A673 (cell line): ENCODE data around the gene RNF223. TPM values are rescaled to one million over a fixed set of nuclear protein-coding genes. Genes with fewer than 3 reads are reported as not detected.

Source experiments
- BruUV-seq: library from RNA; stranded (reverse); fragments of 400-500 nt; replicated peaks from 2 replicates; lab custom pipeline; 2021; lab: Mats Ljungman, UMichigan
- CTCF ChIA-PET: fragments of 300-600 bp; sonication (Branson Sonifier 250); formaldehyde crosslinking; loops from one replicate; lab custom pipeline; 2022; ENCODE audit warnings: antibody characterized with exemption; lab: Charles Lee
- POLR2A ChIA-PET: fragments of 300-600 bp; sonication (Branson Sonifier 250); formaldehyde crosslinking; loops from one replicate; lab custom pipeline; 2022; ENCODE audit warnings: antibody characterized with exemption; ENCODE audit not compliant: low non-redundant PET; lab: Charles Lee
- DNase-seq: peaks from one replicate; pipeline ENCODE4 v3.0.0-alpha.2; 2015; ENCODE audit warnings: low spot score
- H3K27ac ChIP-seq: fragments of 200-600 bp; sonication (generic); 2 replicates; pipeline ENCODE4 v1.5.1; 2016; ENCODE audit warnings: mixed run types, low read depth, mild to moderate bottlenecking, mixed read lengths, antibody characterized with exemption, low read length; ENCODE audit not compliant: poor library complexity, severe bottlenecking
- H3K27me3 ChIP-seq: fragments of 200-600 bp; sonication (generic); replicated peaks from 2 replicates; pipeline ENCODE4 v1.6.1; 2017; ENCODE audit warnings: mixed run types, low read depth, mild to moderate bottlenecking, mixed read lengths, antibody characterized with exemption, low read length; ENCODE audit not compliant: insufficient read depth, poor library complexity
- H3K36me3 ChIP-seq: fragments of 200-600 bp; sonication (generic); 2 replicates; pipeline ENCODE4 v1.6.1; 2016; ENCODE audit warnings: mixed run types, mild to moderate bottlenecking, mixed read lengths, antibody characterized with exemption, low read length; ENCODE audit not compliant: insufficient read depth, poor library complexity, severe bottlenecking
- H3K4me1 ChIP-seq: fragments of 200-600 bp; sonication (generic); 2 replicates; pipeline ENCODE4 v1.6.1; 2017; ENCODE audit warnings: mixed run types, mild to moderate bottlenecking, mixed read lengths, antibody characterized with exemption, low read length; ENCODE audit not compliant: insufficient read depth, poor library complexity, severe bottlenecking
- H3K4me3 ChIP-seq: fragments of 200-600 bp; sonication (generic); 2 replicates; pipeline ENCODE4 v1.5.1; 2016; ENCODE audit warnings: low read depth, mixed run types, mild to moderate bottlenecking, mixed read lengths, low read length; ENCODE audit not compliant: poor library complexity, severe bottlenecking
- H3K9me3 ChIP-seq: fragments of 200-600 bp; sonication (generic); 2 replicates; pipeline ENCODE4 v1.6.1; 2016; ENCODE audit warnings: mixed run types, low read depth, mild to moderate bottlenecking, mixed read lengths, antibody characterized with exemption, low read length; ENCODE audit not compliant: poor library complexity, severe bottlenecking
- CTCF ChIP-seq: fragments of 300-800, 200-600 bp; sonication (generic); conservative IDR thresholded peaks from 2 replicates; pipeline ENCODE4 v1.5.1; 2017; ENCODE audit warnings: low read depth, mild to moderate bottlenecking, antibody characterized with exemption, low read length, moderate library complexity, mixed read lengths
- EZH2 ChIP-seq: fragments of 200-600 bp; sonication (generic); IDR thresholded peaks from 2 replicates; pipeline ENCODE4 v1.6.1; 2017; ENCODE audit warnings: borderline replicate concordance, low read depth, mild to moderate bottlenecking, mixed read lengths, antibody characterized with exemption, low read length; ENCODE audit not compliant: poor library complexity, severe bottlenecking
- intact Hi-C: fragments of 100-400 bp; cut with micrococcal nuclease; formaldehyde crosslinking; loops from one replicate; pipeline ENCODE4 v1.10.0; 2022; ENCODE audit not compliant: unreplicated experiment
- total RNA-seq: library from RNA; stranded (reverse); gene quantifications from 2 replicates; pipeline ENCODE4 v1.2.3, GENCODE V29; 2021

RNF223 gene
- total RNA-seq, 1 experiment from 2014 or later, result not detected

- no peaks in the 10 kb centered on the region for H3K9me3 ChIP-seq
- peaks cover 10% of the 10 kb centered on the region for H3K36me3 ChIP-seq
- no peak overlapping the region for H3K4me3 ChIP-seq
- intact Hi-C loops, result loop anchor here (10.0 kb wide), 2 partner anchors 78 to 262 kb away; partner anchors contain the start of gene AURKAIP1
- no peaks in the 10 kb centered on the region for H3K27me3 ChIP-seq
- no peaks in the 10 kb centered on the region for H3K4me1 ChIP-seq
- ChIA-PET POLR2A (no interaction called here), CTCF (no interaction called here)
- no TSS peak for BruUV-seq
- DNase-seq, result no peak
- no peak overlapping the region for H3K27ac ChIP-seq
- TF ChIP-seq CTCF (no peak), EZH2 (no peak)
Observed at GRCh38 chr1:1112237-1112985, 38.3 kb upstream of the RNF223 start.

GRCh38 chr1:1111516-1112236 is 37.6 kb upstream of the RNF223 start:
- Histone ChIP-seq H3K9me3 (no peaks in the 10 kb centered on the region), H3K27me3 (no peaks in the 10 kb centered on the region), H3K27ac (no peak overlapping the region), H3K4me3 (no peak overlapping the region), H3K4me1 (no peaks in the 10 kb centered on the region), H3K36me3 (peaks cover 10% of the 10 kb centered on the region)
- CTCF ChIA-PET, result no interaction called here
- TF ChIP-seq CTCF (no peak), EZH2 (no peak)
- intact Hi-C loops, result loop anchor here (10.0 kb wide), 2 partner anchors 77 to 263 kb away; partner anchors contain the start of gene AURKAIP1
- POLR2A ChIA-PET, result interaction anchor here (0.6 kb wide), 1 partner anchor 119 kb away, joined by 6 read pairs; no protein-coding TSS in a partner anchor
- BruUV-seq, result no TSS peak
- no peak for DNase-seq

- no peak for TF ChIP-seq CTCF
- Histone ChIP-seq H3K4me1 (no peaks in the 10 kb centered on the region), H3K36me3 (peaks cover 10% of the 10 kb centered on the region), H3K27me3 (no peaks in the 10 kb centered on the region), H3K27ac (no peak overlapping the region), H3K4me3 (no peak overlapping the region), H3K9me3 (no peaks in the 10 kb centered on the region)
- BruUV-seq, result no TSS peak
- POLR2A ChIA-PET, result no interaction called here
- DNase-seq, result no peak
- intact Hi-C loops, result loop anchor here (10.0 kb wide), 2 partner anchors 76 to 264 kb away; partner anchors contain the start of gene AURKAIP1
- CTCF ChIA-PET, result no interaction called here
Observed at GRCh38 chr1:1110561-1110971, 36.5 kb upstream of the RNF223 start.
